SU-DHL-6 (cell line): ENCODE data around the gene PUS1.

Experiments used
- H2AFZ ChIP-seq: fragments of 200-600 bp; sonication (generic); 2 replicates; pipeline ENCODE4 v1.6.1; 2014; ENCODE audit warnings: low read depth, mild to moderate bottlenecking, moderate library complexity, mixed read lengths, antibody characterized with exemption, low read length; ENCODE audit not compliant: severe bottlenecking
- H3F3A ChIP-seq: fragments of 200-600 bp; shearing (Covaris generic); 2 replicates; pipeline ENCODE4 v1.6.0; 2016; ENCODE audit warnings: antibody characterized with exemption, mild to moderate bottlenecking; ENCODE audit not compliant: insufficient read depth
- H3K27ac ChIP-seq: fragments of 200-600 bp; sonication (generic); 2 replicates; pipeline ENCODE4 v1.5.1; 2016; ENCODE audit warnings: low read depth, mild to moderate bottlenecking, low read length, moderate library complexity, mixed read lengths
- H3K27me3 ChIP-seq: fragments of 200-600 bp; sonication (generic), shearing (Covaris generic); 2 replicates; pipeline ENCODE4 v1.6.0; 2014; ENCODE audit warnings: mild to moderate bottlenecking, low read length
- H3K36me3 ChIP-seq: fragments of 200-600 bp; sonication (generic); 2 replicates; pipeline ENCODE4 v1.6.1; 2014; ENCODE audit warnings: mild to moderate bottlenecking, low read length, mixed read lengths
- H3K4me2 ChIP-seq: fragments of 300-600, 200-600 bp; shearing (Covaris generic), sonication (generic); 2 replicates; pipeline ENCODE4 v1.6.0; 2014; ENCODE audit warnings: low read length, low read depth, mild to moderate bottlenecking; ENCODE audit not compliant: poor library complexity, severe bottlenecking
- H3K4me3 ChIP-seq: fragments of 200-600 bp; sonication (generic); 2 replicates; pipeline ENCODE4 v1.5.1; 2014; ENCODE audit warnings: antibody characterized with exemption, low read length, mild to moderate bottlenecking, mixed read lengths; ENCODE audit not compliant: insufficient read depth, poor library complexity, severe bottlenecking
- H3K79me2 ChIP-seq: fragments of 200-600 bp; sonication (generic); 2 replicates; pipeline ENCODE4 v1.6.1; 2014; ENCODE audit warnings: mild to moderate bottlenecking, low read length, moderate library complexity; ENCODE audit not compliant: insufficient read depth
- H3K9ac ChIP-seq: fragments of 200-600 bp; sonication (generic); 2 replicates; pipeline ENCODE4 v1.7.0; 2014; ENCODE audit warnings: mild to moderate bottlenecking, low read length
- H3K9me2 ChIP-seq: fragments of 200-600 bp; sonication (generic); replicated peaks from 2 replicates; pipeline ENCODE4 v1.6.1; 2014; ENCODE audit warnings: low read length; ENCODE audit not compliant: insufficient read depth
- H3K9me3 ChIP-seq: fragments of 200-600 bp; sonication (generic); 2 replicates; pipeline ENCODE4 v1.6.1; 2014; ENCODE audit warnings: low read length, mixed read lengths; ENCODE audit not compliant: insufficient read depth
- H4K20me1 ChIP-seq: fragments of 200-600 bp; sonication (generic); 2 replicates; pipeline ENCODE4 v1.6.1; 2014; ENCODE audit warnings: low read depth, mild to moderate bottlenecking, antibody characterized with exemption, low read length, moderate library complexity, mixed read lengths
- EZH2phosphoT487 ChIP-seq: fragments of 200-600 bp; sonication (generic), shearing (Covaris generic); conservative IDR thresholded peaks from 2 replicates; pipeline ENCODE4 v1.6.1; 2018; ENCODE audit warnings: mild to moderate bottlenecking, antibody characterized with exemption, low read length, moderate library complexity, mixed read lengths
- TF ChIP-seq, protein P1 (sequence below): fragments of 200-600 bp; sonication (generic); IDR thresholded peaks from one replicate; pipeline ENCODE4 v1.5.1; 2017; ENCODE audit warnings: antibody characterized with exemption, mild to moderate bottlenecking, low read length, moderate library complexity; ENCODE audit not compliant: insufficient read depth, poor library complexity, severe bottlenecking

Gene PUS1

DNA sequence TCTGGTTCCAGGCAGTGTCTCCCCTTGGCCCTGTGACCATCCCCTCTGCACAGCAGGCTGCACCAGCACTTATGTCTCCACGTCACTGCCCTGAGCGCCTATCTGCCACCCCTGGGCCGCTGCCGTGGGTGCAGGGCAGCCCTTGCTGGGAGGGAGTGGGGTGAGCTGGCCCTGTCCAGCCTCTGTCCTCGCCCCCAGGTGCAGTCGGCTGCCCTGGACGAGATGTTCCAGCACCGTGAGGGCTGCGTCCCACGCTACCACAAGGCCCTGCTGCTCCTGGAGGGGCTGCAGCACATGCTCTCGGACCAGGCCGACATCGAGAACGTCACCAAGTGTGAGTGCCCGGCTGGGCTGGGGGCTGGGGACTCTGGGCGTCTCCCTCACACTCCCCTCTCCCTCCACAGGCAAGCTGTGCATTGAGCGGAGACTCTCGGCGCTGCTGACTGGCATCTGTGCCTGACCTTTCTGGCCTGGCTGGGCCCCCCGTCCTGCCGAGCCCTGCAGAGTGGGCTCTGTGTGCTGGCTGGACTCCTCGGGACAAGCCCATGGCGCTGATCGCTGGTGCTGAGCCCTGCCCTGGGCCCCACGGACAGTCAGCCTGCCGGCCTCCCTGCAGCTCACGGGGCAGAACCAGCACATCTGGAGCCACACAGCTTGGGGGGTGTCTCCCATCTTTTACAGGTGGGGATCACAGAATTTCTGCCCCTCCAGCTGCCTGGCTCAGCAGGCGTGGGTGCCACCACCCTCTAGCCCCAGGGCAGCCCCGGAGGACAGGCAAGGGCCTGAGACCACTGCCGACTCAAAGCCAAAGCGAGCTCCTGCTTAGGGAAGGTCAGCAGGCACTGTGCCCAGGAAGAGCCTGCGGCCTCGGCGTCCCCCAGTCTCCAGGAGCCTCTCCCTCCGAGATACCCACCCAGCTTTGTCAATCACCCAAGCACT lies 7.9 kb upstream of the PUS1 start:
- no peaks in the 10 kb centered on the region for H3K27me3 ChIP-seq
- no peak overlapping the region for H3K4me2 ChIP-seq
- no peak overlapping the region for H3K4me3 ChIP-seq
- TF ChIP-seq EZH2phosphoT487: no peak
- TF ChIP-seq, protein P1, sequence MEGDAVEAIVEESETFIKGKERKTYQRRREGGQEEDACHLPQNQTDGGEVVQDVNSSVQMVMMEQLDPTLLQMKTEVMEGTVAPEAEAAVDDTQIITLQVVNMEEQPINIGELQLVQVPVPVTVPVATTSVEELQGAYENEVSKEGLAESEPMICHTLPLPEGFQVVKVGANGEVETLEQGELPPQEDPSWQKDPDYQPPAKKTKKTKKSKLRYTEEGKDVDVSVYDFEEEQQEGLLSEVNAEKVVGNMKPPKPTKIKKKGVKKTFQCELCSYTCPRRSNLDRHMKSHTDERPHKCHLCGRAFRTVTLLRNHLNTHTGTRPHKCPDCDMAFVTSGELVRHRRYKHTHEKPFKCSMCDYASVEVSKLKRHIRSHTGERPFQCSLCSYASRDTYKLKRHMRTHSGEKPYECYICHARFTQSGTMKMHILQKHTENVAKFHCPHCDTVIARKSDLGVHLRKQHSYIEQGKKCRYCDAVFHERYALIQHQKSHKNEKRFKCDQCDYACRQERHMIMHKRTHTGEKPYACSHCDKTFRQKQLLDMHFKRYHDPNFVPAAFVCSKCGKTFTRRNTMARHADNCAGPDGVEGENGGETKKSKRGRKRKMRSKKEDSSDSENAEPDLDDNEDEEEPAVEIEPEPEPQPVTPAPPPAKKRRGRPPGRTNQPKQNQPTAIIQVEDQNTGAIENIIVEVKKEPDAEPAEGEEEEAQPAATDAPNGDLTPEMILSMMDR: no peak
- no peak overlapping the region for H3K9ac ChIP-seq
- H3K36me3 ChIP-seq: no peaks in the 10 kb centered on the region
- peaks cover 10% of the 10 kb centered on the region; the same call in 1 of the 2 replicates for H3F3A ChIP-seq
- no peak overlapping the region for H3K27ac ChIP-seq
- H3K9me2 ChIP-seq: no peaks in the 10 kb centered on the region
- H4K20me1 ChIP-seq: 0 out of 2 replicates have a peak, but pooled peaks cover 8% of the 10 kb centered on the region
- no peaks in the 10 kb centered on the region for H3K9me3 ChIP-seq
- H3K79me2 ChIP-seq: no peaks in the 10 kb centered on the region
- no peak overlapping the region for H2AFZ ChIP-seq

DNA sequence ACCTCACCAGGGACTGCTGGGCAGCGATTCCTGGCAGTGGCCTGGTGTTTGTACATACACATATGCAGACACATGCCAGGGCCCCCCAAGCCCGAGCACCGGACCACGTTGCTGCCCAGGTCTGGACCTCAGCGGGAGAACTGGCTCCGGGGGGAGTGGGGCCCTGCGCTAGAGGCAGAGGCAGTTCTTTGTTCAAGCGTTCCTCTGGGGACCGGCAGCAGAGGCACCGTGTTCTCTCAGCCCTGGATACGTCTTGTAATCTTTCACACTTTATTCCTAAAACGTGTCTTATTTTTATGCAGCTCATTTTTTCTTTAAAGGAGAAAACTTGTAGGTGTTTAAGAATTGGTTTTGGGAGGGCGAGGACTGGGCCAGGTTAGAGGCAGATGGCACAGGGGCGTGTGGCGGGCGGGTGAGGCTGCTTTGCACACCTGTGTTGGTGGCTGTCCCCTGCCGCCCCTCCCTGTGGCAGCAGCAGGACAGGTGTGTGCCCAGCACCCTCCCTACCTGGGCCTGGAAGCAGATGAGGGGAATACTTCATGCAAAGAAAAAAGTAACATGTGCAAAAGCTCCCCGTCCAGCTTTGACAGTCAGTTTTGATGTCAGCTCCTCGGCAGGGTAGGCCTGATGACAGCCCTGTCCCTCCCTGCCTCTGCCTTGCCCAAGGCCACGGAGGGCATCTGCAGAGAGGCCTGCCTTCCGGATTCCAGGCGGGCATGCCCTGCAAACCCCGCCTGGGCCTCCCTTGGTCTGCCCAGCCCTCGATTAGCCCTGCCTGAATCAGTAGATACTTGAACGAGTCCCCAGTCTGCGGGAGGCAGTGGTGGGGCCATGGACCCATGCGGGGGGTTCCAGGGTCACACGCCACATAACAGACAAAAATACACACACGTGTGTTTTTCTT lies 7.0 kb upstream of the PUS1 start:
- Histone ChIP-seq H3K36me3 (no peaks in the 10 kb centered on the region), H3F3A (peaks cover 10% of the 10 kb centered on the region; the same call in 1 of the 2 replicates), H3K4me2 (no peak overlapping the region), H3K9me2 (no peaks in the 10 kb centered on the region), H3K27me3 (no peaks in the 10 kb centered on the region), H2AFZ (no peak overlapping the region), H3K27ac (no peak overlapping the region), H3K9ac (no peak overlapping the region), H3K4me3 (no peak overlapping the region), H3K9me3 (no peaks in the 10 kb centered on the region), H3K79me2 (no peaks in the 10 kb centered on the region), H4K20me1 (0 out of 2 replicates have a peak, but pooled peaks cover 8% of the 10 kb centered on the region)
- TF ChIP-seq, protein P1: no peak
- no peak for TF ChIP-seq EZH2phosphoT487

DNA sequence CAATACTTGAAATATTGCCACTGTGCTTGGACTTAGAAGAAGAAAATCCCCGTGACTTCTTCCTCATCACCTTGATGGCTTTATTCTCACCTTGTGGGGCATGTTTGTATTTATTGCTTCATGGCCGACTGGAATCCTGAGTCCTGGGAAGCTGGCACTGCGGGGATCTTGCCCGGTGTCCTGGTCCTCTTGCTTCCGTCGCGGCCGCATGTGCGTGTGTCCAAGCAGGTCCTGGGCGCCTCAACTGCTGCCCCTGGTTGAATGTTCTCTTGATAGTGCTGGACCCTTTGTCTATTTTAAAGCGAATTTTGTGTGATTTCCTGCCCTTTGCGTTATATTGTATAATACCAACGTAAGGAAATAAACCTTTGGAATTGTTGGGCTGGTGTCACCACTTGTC lies 6.3 kb upstream of the PUS1 start:
- Histone ChIP-seq H3K36me3 (no peaks in the 10 kb centered on the region), H3F3A (peaks cover 10% of the 10 kb centered on the region; the same call in 1 of the 2 replicates), H3K27ac (no peak overlapping the region), H3K4me2 (no peak overlapping the region), H3K27me3 (no peaks in the 10 kb centered on the region), H3K9me2 (no peaks in the 10 kb centered on the region), H3K79me2 (no peaks in the 10 kb centered on the region), H2AFZ (no peak overlapping the region), H3K9me3 (no peaks in the 10 kb centered on the region), H3K4me3 (no peak overlapping the region), H4K20me1 (0 out of 2 replicates have a peak, but pooled peaks cover 8% of the 10 kb centered on the region), H3K9ac (no peak overlapping the region)
- no peak for TF ChIP-seq EZH2phosphoT487
